HL-60 (cell line): ENCODE results near the gene WDR45B.

Source experiments
- DNase-seq, 2 experiments: peaks; one replicate each; pipeline ENCODE4 v3.0.0-alpha.2; 2010 to 2020; ENCODE audit warnings: low read depth in 1 of 2, low spot score in 1 of 2
- H3K27ac ChIP-seq: fragments of 250-450 bp; sonication (Bioruptor Pico); replicated peaks from 2 replicates; pipeline ENCODE4 v1.5.1; 2020; ENCODE audit warnings: mild to moderate bottlenecking, moderate library complexity
- H3K27me3 ChIP-seq: fragments of 250-450 bp; sonication (Bioruptor Pico); 2 replicates; pipeline ENCODE4 v1.5.1; 2021; ENCODE audit warnings: mild to moderate bottlenecking, moderate library complexity; ENCODE audit not compliant: insufficient read depth, poor library complexity, severe bottlenecking
- H3K4me3 ChIP-seq: replicated peaks from 2 replicates; pipeline ENCODE4 v1.5.1; 2011; ENCODE audit warnings: mild to moderate bottlenecking, control low read depth, low read length; ENCODE audit not compliant: insufficient read depth
- GABPA ChIP-seq: IDR thresholded peaks from 2 replicates; pipeline ENCODE4 v1.6.1; 2012; ENCODE audit warnings: low read depth
- POLR2AphosphoS5 ChIP-seq: IDR thresholded peaks from 2 replicates; pipeline ENCODE4 v1.6.1; 2012; ENCODE audit warnings: low read depth
- SPI1 ChIP-seq: IDR thresholded peaks from 2 replicates; pipeline ENCODE4 v1.6.1; 2012; ENCODE audit warnings: low read depth, mild to moderate bottlenecking, borderline replicate concordance
- TF ChIP-seq, protein P1 (sequence below): IDR thresholded peaks from one replicate; pipeline ENCODE4 v1.5.1; 2011; ENCODE audit warnings: low read length, control low read depth, inconsistent platforms; ENCODE audit not compliant: insufficient read depth
- TF ChIP-seq, protein P2 (sequence below): IDR thresholded peaks from 2 replicates; pipeline ENCODE4 v1.6.1; 2012; ENCODE audit warnings: low read depth; ENCODE audit not compliant: insufficient replicate concordance

The WDR45B gene

GRCh38 chr17:82653651-82654528 is 5.6 kb upstream of the WDR45B start:
- no peak for DNase-seq
- no peaks in the 10 kb centered on the region for H3K27me3 ChIP-seq
- TF ChIP-seq GABPA (no peak), POLR2AphosphoS5 (no peak), SPI1 (no peak)
- TF ChIP-seq, protein P1, sequence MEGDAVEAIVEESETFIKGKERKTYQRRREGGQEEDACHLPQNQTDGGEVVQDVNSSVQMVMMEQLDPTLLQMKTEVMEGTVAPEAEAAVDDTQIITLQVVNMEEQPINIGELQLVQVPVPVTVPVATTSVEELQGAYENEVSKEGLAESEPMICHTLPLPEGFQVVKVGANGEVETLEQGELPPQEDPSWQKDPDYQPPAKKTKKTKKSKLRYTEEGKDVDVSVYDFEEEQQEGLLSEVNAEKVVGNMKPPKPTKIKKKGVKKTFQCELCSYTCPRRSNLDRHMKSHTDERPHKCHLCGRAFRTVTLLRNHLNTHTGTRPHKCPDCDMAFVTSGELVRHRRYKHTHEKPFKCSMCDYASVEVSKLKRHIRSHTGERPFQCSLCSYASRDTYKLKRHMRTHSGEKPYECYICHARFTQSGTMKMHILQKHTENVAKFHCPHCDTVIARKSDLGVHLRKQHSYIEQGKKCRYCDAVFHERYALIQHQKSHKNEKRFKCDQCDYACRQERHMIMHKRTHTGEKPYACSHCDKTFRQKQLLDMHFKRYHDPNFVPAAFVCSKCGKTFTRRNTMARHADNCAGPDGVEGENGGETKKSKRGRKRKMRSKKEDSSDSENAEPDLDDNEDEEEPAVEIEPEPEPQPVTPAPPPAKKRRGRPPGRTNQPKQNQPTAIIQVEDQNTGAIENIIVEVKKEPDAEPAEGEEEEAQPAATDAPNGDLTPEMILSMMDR: no peak
- TF ChIP-seq, protein P2, sequence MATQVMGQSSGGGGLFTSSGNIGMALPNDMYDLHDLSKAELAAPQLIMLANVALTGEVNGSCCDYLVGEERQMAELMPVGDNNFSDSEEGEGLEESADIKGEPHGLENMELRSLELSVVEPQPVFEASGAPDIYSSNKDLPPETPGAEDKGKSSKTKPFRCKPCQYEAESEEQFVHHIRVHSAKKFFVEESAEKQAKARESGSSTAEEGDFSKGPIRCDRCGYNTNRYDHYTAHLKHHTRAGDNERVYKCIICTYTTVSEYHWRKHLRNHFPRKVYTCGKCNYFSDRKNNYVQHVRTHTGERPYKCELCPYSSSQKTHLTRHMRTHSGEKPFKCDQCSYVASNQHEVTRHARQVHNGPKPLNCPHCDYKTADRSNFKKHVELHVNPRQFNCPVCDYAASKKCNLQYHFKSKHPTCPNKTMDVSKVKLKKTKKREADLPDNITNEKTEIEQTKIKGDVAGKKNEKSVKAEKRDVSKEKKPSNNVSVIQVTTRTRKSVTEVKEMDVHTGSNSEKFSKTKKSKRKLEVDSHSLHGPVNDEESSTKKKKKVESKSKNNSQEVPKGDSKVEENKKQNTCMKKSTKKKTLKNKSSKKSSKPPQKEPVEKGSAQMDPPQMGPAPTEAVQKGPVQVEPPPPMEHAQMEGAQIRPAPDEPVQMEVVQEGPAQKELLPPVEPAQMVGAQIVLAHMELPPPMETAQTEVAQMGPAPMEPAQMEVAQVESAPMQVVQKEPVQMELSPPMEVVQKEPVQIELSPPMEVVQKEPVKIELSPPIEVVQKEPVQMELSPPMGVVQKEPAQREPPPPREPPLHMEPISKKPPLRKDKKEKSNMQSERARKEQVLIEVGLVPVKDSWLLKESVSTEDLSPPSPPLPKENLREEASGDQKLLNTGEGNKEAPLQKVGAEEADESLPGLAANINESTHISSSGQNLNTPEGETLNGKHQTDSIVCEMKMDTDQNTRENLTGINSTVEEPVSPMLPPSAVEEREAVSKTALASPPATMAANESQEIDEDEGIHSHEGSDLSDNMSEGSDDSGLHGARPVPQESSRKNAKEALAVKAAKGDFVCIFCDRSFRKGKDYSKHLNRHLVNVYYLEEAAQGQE: no peak
- no peak overlapping the region for H3K4me3 ChIP-seq
- peak overlapping the region; percentile 74 for H3K27ac ChIP-seq

DNA sequence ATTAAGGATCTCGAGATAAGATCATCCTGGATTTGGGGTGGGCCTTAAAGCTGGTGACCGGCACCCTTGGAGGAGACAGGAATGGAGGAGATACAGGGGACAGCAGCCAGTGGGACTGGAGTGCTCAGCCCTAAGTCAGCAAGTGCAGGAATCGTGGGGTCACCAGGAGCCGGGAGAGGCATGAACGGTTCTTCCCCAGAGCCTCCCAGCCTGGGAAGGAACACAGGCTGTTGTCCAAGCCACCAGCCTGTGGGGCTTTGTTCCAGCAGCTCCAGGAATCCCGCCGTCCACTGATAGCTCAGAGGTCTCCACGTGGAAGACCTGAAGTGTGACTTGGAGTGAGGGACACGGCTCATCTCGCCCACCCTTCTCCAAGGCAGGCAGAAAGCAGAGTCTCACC is 2.5 kb upstream of the WDR45B start:
- no peaks in the 10 kb centered on the region for H3K27me3 ChIP-seq
- H3K27ac ChIP-seq: no peak overlapping the region

GRCh38 chr17:82649501-82650261 is 1.4 kb upstream of the WDR45B start:
- no peak for DNase-seq
- H3K27me3 ChIP-seq: no peaks in the 10 kb centered on the region
- TF ChIP-seq, protein P1: no peak
- TF ChIP-seq GABPA: no peak
- TF ChIP-seq POLR2AphosphoS5: no peak
- TF ChIP-seq, protein P2: no peak
- no peak for TF ChIP-seq SPI1
- H3K27ac ChIP-seq: no peak overlapping the region
- no peak overlapping the region for H3K4me3 ChIP-seq

More for the DNA sequence above, 2.5 kb upstream of the WDR45B start:
- DNase-seq: no peak
- TF ChIP-seq POLR2AphosphoS5: no peak
- TF ChIP-seq, protein P2: no peak
- TF ChIP-seq, protein P1: no peak
- no peak for TF ChIP-seq GABPA
- no peak for TF ChIP-seq SPI1
- H3K4me3 ChIP-seq: no peak overlapping the region
